ENCODE data around the gene B3GALT6. TPM values are rescaled to one million over a fixed set of nuclear protein-coding genes. Genes with fewer than 3 reads are reported as not detected.

B3GALT6 gene
- total and polyA plus RNA-seq, 4 donors, result 2.5 to 12.8 (median 10.3) TPM

GRCh38 chr1:1253972-1254666 is 22.1 kb downstream of the B3GALT6 start:
- WGBS, 2 donors, result 94 to 95% methylated on average over 50 of the region's 50 CpGs
- no peak overlapping the region for H3K4me3 ChIP-seq (ENCODE audit: low read length in 2 of 2)
- H3K9me3 ChIP-seq (ENCODE audit: control insufficient read depth, low read length), result no peaks in the 10 kb centered on the region
- no peak for ATAC-seq (ENCODE audit: low FRiP score)
- no peaks in the 10 kb centered on the region for H3K4me1 ChIP-seq (ENCODE audit: control insufficient read depth in 1 of 2, insufficient read depth in 2 of 2, low read length in 2 of 2)
- peaks cover 0 to 7% of the 10 kb centered on the region in 2 donors for H3K36me3 ChIP-seq (ENCODE audit: control insufficient read depth in 1 of 2, insufficient read depth in 2 of 2, low read length in 1 of 2)
- intact Hi-C loops (cut with DNase I), result no loop called here
- H3K27me3 ChIP-seq (ENCODE audit: control insufficient read depth in 1 of 2, insufficient read depth in 2 of 2, low read length in 1 of 2), result no peaks in the 10 kb centered on the region
- H3K27ac ChIP-seq (ENCODE audit: low read depth in 1 of 2, low read length in 2 of 2), result no peak overlapping the region
- no peak for DNase-seq

- WGBS, 2 donors, result 86 to 87% methylated on average over 21 of the region's 21 CpGs
- DNase-seq, result no peak
- Histone ChIP-seq H3K4me1 (ENCODE audit: control insufficient read depth in 1 of 2, insufficient read depth in 2 of 2, low read length in 2 of 2) (no peaks in the 10 kb centered on the region), H3K9me3 (ENCODE audit: control insufficient read depth, low read length) (no peaks in the 10 kb centered on the region), H3K27ac (ENCODE audit: low read depth in 1 of 2, low read length in 2 of 2) (no peak overlapping the region), H3K36me3 (ENCODE audit: control insufficient read depth in 1 of 2, insufficient read depth in 2 of 2, low read length in 1 of 2) (peaks cover 0 to 7% of the 10 kb centered on the region in 2 donors), H3K4me3 (ENCODE audit: low read length in 2 of 2) (no peak overlapping the region), H3K27me3 (ENCODE audit: control insufficient read depth in 1 of 2, insufficient read depth in 2 of 2, low read length in 1 of 2) (no peaks in the 10 kb centered on the region)
- intact Hi-C loops (cut with DNase I), result no loop called here
- ATAC-seq (ENCODE audit: low FRiP score), result no peak
Observed at GRCh38 chr1:1254667-1254998, 22.6 kb downstream of the B3GALT6 start.

GRCh38 chr1:1255078-1255477 is 23.0 kb downstream of the B3GALT6 start:
- intact Hi-C loops (cut with DNase I), result no loop called here
- H3K27me3 ChIP-seq (ENCODE audit: control insufficient read depth in 1 of 2, insufficient read depth in 2 of 2, low read length in 1 of 2), result no peaks in the 10 kb centered on the region
- H3K27ac ChIP-seq (ENCODE audit: low read depth in 1 of 2, low read length in 2 of 2), result no peak overlapping the region
- no peaks in the 10 kb centered on the region for H3K9me3 ChIP-seq (ENCODE audit: control insufficient read depth, low read length)
- H3K4me3 ChIP-seq (ENCODE audit: low read length in 2 of 2), result no peak overlapping the region
- DNase-seq (no peak), ATAC-seq (ENCODE audit: low FRiP score) (no peak)
- no peaks in the 10 kb centered on the region for H3K4me1 ChIP-seq (ENCODE audit: control insufficient read depth in 1 of 2, insufficient read depth in 2 of 2, low read length in 2 of 2)
- WGBS, 2 donors, result 92 to 93% methylated on average over 26 of the region's 26 CpGs
- H3K36me3 ChIP-seq (ENCODE audit: control insufficient read depth in 1 of 2, insufficient read depth in 2 of 2, low read length in 1 of 2), result peaks cover 0 to 7% of the 10 kb centered on the region in 2 donors

- H3K27me3 ChIP-seq (ENCODE audit: control insufficient read depth in 1 of 2, insufficient read depth in 2 of 2, low read length in 1 of 2), result no peaks in the 10 kb centered on the region
- WGBS, 2 donors, result 91 to 97% methylated on average over 10 of the region's 10 CpGs
- no peak for DNase-seq
- no peak overlapping the region for H3K4me3 ChIP-seq (ENCODE audit: low read length in 2 of 2)
- H3K36me3 ChIP-seq (ENCODE audit: control insufficient read depth in 1 of 2, insufficient read depth in 2 of 2, low read length in 1 of 2), result peaks cover 0 to 7% of the 10 kb centered on the region in 2 donors
- no peak for ATAC-seq (ENCODE audit: low FRiP score)
- no peaks in the 10 kb centered on the region for H3K4me1 ChIP-seq (ENCODE audit: control insufficient read depth in 1 of 2, insufficient read depth in 2 of 2, low read length in 2 of 2)
- no peaks in the 10 kb centered on the region for H3K9me3 ChIP-seq (ENCODE audit: control insufficient read depth, low read length)
- intact Hi-C loops (cut with DNase I), result no loop called here
- no peak overlapping the region for H3K27ac ChIP-seq (ENCODE audit: low read depth in 1 of 2, low read length in 2 of 2)
Observed at GRCh38 chr1:1255611-1256010, 23.6 kb downstream of the B3GALT6 start.

GRCh38 chr1:1256956-1257871 is 25.2 kb downstream of the B3GALT6 start:
- peaks cover 0 to 7% of the 10 kb centered on the region in 2 donors for H3K36me3 ChIP-seq (ENCODE audit: control insufficient read depth in 1 of 2, insufficient read depth in 2 of 2, low read length in 1 of 2)
- no peaks in the 10 kb centered on the region for H3K9me3 ChIP-seq (ENCODE audit: control insufficient read depth, low read length)
- DNase-seq, result no peak
- ATAC-seq (ENCODE audit: low FRiP score), result no peak
- no peak overlapping the region for H3K4me3 ChIP-seq (ENCODE audit: low read length in 2 of 2)
- 86 to 90% methylated on average over 27 to 31 of the region's 31 CpGs for WGBS, 2 donors
- H3K27ac ChIP-seq (ENCODE audit: low read depth in 1 of 2, low read length in 2 of 2), result no peak overlapping the region
- H3K27me3 ChIP-seq (ENCODE audit: control insufficient read depth in 1 of 2, insufficient read depth in 2 of 2, low read length in 1 of 2), result no peaks in the 10 kb centered on the region
- intact Hi-C loops (cut with DNase I), result no loop called here
- no peaks in the 10 kb centered on the region for H3K4me1 ChIP-seq (ENCODE audit: control insufficient read depth in 1 of 2, insufficient read depth in 2 of 2, low read length in 2 of 2)

GRCh38 chr1:1259119-1259488 is 27.1 kb downstream of the B3GALT6 start:
- Histone ChIP-seq H3K36me3 (ENCODE audit: control insufficient read depth in 1 of 2, insufficient read depth in 2 of 2, low read length in 1 of 2) (peaks cover 0 to 8% of the 10 kb centered on the region in 2 donors), H3K4me1 (ENCODE audit: control insufficient read depth in 1 of 2, insufficient read depth in 2 of 2, low read length in 2 of 2) (no peaks in the 10 kb centered on the region), H3K27me3 (ENCODE audit: control insufficient read depth in 1 of 2, insufficient read depth in 2 of 2, low read length in 1 of 2) (no peaks in the 10 kb centered on the region), H3K9me3 (ENCODE audit: control insufficient read depth, low read length) (no peaks in the 10 kb centered on the region), H3K27ac (ENCODE audit: low read depth in 1 of 2, low read length in 2 of 2) (no peak overlapping the region), H3K4me3 (ENCODE audit: low read length in 2 of 2) (no peak overlapping the region)
- intact Hi-C loops (cut with DNase I), result no loop called here
- DNase-seq, result no peak
- no peak for ATAC-seq (ENCODE audit: low FRiP score)
- WGBS, 2 donors, result 93 to 94% methylated on average over 22 of the region's 22 CpGs

GRCh38 chr1:1259540-1259939 is 27.5 kb downstream of the B3GALT6 start:
- Histone ChIP-seq H3K27me3 (ENCODE audit: control insufficient read depth in 1 of 2, insufficient read depth in 2 of 2, low read length in 1 of 2) (no peaks in the 10 kb centered on the region), H3K4me1 (ENCODE audit: control insufficient read depth in 1 of 2, insufficient read depth in 2 of 2, low read length in 2 of 2) (no peaks in the 10 kb centered on the region), H3K9me3 (ENCODE audit: control insufficient read depth, low read length) (no peaks in the 10 kb centered on the region), H3K4me3 (ENCODE audit: low read length in 2 of 2) (no peak overlapping the region), H3K36me3 (ENCODE audit: control insufficient read depth in 1 of 2, insufficient read depth in 2 of 2, low read length in 1 of 2) (peaks cover 0 to 7% of the 10 kb centered on the region in 2 donors), H3K27ac (ENCODE audit: low read depth in 1 of 2, low read length in 2 of 2) (no peak overlapping the region)
- intact Hi-C loops (cut with DNase I), result no loop called here
- no peak for ATAC-seq (ENCODE audit: low FRiP score)
- DNase-seq, result no peak
- WGBS, 2 donors, result 93 to 95% methylated on average over 18 of the region's 18 CpGs

GRCh38 chr1:1259951-1260600 is 28.0 kb downstream of the B3GALT6 start:
- ATAC-seq (ENCODE audit: low FRiP score), result no peak
- Histone ChIP-seq H3K4me1 (ENCODE audit: control insufficient read depth in 1 of 2, insufficient read depth in 2 of 2, low read length in 2 of 2) (no peaks in the 10 kb centered on the region), H3K27me3 (ENCODE audit: control insufficient read depth in 1 of 2, insufficient read depth in 2 of 2, low read length in 1 of 2) (no peaks in the 10 kb centered on the region), H3K9me3 (ENCODE audit: control insufficient read depth, low read length) (no peaks in the 10 kb centered on the region), H3K27ac (ENCODE audit: low read depth in 1 of 2, low read length in 2 of 2) (no peak overlapping the region), H3K36me3 (ENCODE audit: control insufficient read depth in 1 of 2, insufficient read depth in 2 of 2, low read length in 1 of 2) (peaks cover 0 to 6% of the 10 kb centered on the region in 2 donors), H3K4me3 (ENCODE audit: low read length in 2 of 2) (no peak overlapping the region)
- DNase-seq, result no peak
- intact Hi-C loops (cut with DNase I), result no loop called here
- 85% methylated on average over 26 of the region's 26 CpGs for WGBS, 2 donors
